Fibroblast of pulmonary artery (primary cell): ENCODE results near the gene HDAC4.

Source experiments
- DNase-seq: peaks from one replicate; pipeline ENCODE4 v3.0.0-alpha.2; 2010; ENCODE audit warnings: low read depth
- H3K4me3 ChIP-seq: replicated peaks from 2 replicates; pipeline ENCODE4 v1.5.1; 2011; ENCODE audit warnings: low read depth, mild to moderate bottlenecking, control low read depth, low read length, moderate library complexity
- CTCF ChIP-seq: IDR thresholded peaks from 2 replicates; pipeline ENCODE4 v1.5.1; 2011; ENCODE audit warnings: mild to moderate bottlenecking, control low read depth, low read length, inconsistent platforms; ENCODE audit errors: missing control alignments

Gene HDAC4

DNA sequence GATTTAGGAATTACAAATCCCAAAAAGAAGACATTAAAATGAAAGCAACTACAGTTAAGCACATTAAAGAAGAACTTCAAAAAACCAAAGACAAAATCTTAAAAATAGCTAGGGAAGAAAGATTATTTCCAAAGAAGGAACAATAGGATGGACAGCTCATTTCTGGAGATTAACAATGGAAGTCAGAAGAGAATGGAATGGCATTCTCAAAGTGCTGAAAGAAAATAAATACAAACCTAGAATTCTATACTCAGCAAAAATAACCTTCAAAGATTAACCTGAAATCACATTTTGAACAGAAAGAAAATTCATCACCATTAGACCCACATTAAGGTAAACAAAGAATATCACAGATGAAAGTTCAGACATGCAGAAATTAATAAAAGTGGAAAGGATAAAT lies 229.2 kb downstream of the HDAC4 start:
- H3K4me3 ChIP-seq: no peak overlapping the region
- TF ChIP-seq CTCF: no peak
- no peak for DNase-seq

DNA sequence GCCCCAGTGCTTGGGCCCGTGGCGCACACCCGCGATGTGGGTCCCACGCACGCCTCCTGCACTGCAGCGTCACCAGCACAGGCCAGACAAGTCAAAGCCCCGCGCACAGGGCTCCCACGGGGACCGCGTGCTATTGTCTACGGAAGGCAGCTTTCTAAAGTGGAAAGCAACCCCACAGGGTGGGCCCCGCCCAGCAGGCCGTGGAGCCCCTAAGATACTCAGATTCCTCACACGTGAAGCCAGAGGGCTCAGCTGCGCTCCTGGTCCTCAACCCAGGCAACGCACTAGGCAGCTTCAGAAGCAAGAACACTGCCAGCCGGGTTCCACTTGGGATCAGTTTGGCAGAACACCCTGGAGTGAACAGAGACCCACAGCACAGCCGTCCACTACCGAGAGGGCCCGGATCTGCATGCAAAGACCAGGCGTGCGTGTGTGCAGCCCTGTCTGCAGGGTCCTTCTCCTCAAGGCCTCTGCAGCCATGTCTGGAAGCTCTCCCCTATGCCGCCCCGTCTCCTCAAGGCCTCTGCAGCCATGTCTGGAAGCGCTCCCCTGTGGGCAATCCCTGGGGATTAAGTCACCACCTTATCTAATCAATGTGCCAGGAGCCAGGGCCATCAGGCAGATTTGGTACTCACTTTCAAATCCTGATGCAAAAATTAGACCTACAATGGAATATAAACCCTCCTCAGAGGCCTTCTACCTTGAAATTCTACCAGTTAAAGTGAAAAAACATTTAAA lies 231.3 kb downstream of the HDAC4 start:
- DNase-seq: no peak
- H3K4me3 ChIP-seq: no peak overlapping the region
- no peak for TF ChIP-seq CTCF

- no peak overlapping the region for H3K4me3 ChIP-seq
- no peak for TF ChIP-seq CTCF
- no peak for DNase-seq
These were observed 232.2 kb downstream of the HDAC4 start for GRCh38 chr2:239168575-239168974.

GRCh38 chr2:239167766-239168444 lies 232.9 kb downstream of the HDAC4 start:
- H3K4me3 ChIP-seq: no peak overlapping the region
- DNase-seq: no peak
- no peak for TF ChIP-seq CTCF

DNA sequence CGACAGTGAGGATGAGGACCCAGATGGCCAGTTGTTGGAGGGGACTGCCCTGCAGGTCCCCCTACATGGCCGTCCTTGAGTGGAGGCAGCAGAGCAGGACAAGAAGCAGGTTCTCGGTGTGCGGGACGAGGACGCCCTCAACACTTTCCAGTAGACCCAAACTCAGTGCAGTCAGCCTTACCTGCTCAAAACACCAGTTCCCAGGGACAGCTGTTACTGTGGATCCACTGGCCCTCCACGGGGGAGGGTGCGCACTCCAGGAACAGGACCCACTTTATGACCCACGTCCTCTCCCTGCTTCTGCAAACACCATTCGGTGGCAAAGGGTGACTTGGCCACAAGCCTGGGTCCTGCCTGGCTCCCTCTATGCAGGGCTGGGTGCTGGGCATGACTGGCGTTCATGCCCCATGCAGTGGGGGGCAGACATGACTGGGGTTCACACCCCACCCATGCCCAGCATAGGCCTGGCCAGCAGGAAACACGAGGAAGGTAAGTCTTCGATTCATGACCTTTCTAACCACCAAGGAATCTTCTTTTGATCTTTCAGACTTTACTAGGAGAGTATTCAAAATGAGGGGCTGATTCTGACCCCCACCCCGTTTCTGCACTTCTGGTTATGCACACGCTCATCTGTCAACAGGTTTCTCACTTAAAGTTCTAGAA lies 233.7 kb downstream of the HDAC4 start:
- no peak for DNase-seq
- no peak overlapping the region for H3K4me3 ChIP-seq
- no peak for TF ChIP-seq CTCF

GRCh38 chr2:239166201-239166834 lies 234.5 kb downstream of the HDAC4 start:
- no peak for DNase-seq
- TF ChIP-seq CTCF: no peak
- no peak overlapping the region for H3K4me3 ChIP-seq
